ENCODE results near the gene FBN2. TPM values are rescaled to one million over a fixed set of nuclear protein-coding genes. Genes with fewer than 3 reads are reported as not detected.
A peak's percentile ranks its signal among the peaks of the same experiment; 100 is the strongest.

Gene FBN2
- total RNA-seq, 1 donor from 2014 or later: 1,151 TPM

DNA sequence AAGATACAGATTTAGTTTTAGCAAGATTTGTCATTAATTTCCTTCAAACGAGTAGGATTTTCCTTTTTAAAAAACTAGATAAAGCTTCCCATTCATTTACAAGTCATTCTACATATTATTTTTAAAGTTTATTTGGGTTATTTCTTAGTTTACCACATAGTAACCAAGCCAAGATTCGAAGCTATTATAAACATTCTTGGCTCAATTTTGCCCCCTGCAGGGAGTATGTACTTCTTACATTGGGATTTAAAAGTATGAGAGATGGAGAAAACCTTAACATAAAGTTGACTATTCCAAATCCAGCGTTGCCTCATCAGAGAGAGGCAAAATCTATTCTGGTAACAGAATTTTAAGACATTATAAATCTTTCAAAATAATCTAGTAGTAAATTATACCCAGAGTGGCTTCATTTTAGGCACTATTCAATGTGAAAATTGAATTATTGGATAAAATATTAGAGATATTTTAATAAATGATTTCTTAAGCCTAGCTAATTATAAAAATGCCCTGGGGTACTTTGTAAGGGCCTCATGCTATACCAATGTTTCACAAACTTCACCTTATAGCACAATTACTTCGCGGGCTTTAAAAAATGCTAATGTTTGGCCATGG, 39.1 kb downstream of the FBN2 start:
- Mint-ChIP-seq H3K9me3 (ENCODE audit: unreplicated experiment) (peaks cover 6% of the 10 kb centered on the region), H3K36me3 (ENCODE audit: unreplicated experiment) (peaks cover 49% of the 10 kb centered on the region), H3K27ac (ENCODE audit: unreplicated experiment) (peak overlapping the region; percentile 19), H3K4me1 (ENCODE audit: unreplicated experiment) (peaks cover 58% of the 10 kb centered on the region), H3K27me3 (ENCODE audit: unreplicated experiment) (no peaks in the 10 kb centered on the region), H3K4me3 (ENCODE audit: unreplicated experiment) (no peak overlapping the region)
- DNase-seq (ENCODE audit: extremely low spot score, unreplicated experiment): no peak
- TF ChIP-seq, protein P1, sequence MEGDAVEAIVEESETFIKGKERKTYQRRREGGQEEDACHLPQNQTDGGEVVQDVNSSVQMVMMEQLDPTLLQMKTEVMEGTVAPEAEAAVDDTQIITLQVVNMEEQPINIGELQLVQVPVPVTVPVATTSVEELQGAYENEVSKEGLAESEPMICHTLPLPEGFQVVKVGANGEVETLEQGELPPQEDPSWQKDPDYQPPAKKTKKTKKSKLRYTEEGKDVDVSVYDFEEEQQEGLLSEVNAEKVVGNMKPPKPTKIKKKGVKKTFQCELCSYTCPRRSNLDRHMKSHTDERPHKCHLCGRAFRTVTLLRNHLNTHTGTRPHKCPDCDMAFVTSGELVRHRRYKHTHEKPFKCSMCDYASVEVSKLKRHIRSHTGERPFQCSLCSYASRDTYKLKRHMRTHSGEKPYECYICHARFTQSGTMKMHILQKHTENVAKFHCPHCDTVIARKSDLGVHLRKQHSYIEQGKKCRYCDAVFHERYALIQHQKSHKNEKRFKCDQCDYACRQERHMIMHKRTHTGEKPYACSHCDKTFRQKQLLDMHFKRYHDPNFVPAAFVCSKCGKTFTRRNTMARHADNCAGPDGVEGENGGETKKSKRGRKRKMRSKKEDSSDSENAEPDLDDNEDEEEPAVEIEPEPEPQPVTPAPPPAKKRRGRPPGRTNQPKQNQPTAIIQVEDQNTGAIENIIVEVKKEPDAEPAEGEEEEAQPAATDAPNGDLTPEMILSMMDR (IDR thresholded peaks at IDR 0.05): peak; percentile 61

DNA sequence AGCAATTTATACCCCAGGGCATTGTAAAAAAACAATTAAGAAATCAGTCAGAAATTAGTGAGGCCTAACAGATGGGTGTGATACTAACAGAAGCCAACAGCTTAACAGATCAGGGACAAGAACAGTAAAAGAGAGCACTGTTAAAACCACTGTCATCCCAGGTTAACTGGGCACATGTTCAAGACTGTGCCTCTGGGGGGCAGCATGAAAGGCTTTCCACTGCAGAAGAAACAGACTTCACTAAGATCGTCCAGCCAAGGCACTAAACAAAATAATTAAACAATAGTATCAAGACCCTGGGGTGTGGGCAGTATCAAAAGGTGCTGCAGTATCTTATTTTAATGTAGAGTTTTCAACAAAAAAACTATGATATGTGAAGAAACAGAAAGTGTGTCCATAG, 43.5 kb downstream of the FBN2 start:
- peaks cover 65% of the 10 kb centered on the region for H3K4me1 Mint-ChIP-seq (ENCODE audit: unreplicated experiment)
- peak overlapping the region; percentile 54 for H3K27ac Mint-ChIP-seq (ENCODE audit: unreplicated experiment)
- TF ChIP-seq, protein P1 (IDR thresholded peaks at IDR 0.05): peak; percentile 36
- peaks cover 59% of the 10 kb centered on the region for H3K36me3 Mint-ChIP-seq (ENCODE audit: unreplicated experiment)
- no peak overlapping the region for H3K4me3 Mint-ChIP-seq (ENCODE audit: unreplicated experiment)
- H3K27me3 Mint-ChIP-seq (ENCODE audit: unreplicated experiment): no peaks in the 10 kb centered on the region
- H3K9me3 Mint-ChIP-seq (ENCODE audit: unreplicated experiment): peaks cover 6% of the 10 kb centered on the region
- no peak for DNase-seq (ENCODE audit: extremely low spot score, unreplicated experiment)

DNA sequence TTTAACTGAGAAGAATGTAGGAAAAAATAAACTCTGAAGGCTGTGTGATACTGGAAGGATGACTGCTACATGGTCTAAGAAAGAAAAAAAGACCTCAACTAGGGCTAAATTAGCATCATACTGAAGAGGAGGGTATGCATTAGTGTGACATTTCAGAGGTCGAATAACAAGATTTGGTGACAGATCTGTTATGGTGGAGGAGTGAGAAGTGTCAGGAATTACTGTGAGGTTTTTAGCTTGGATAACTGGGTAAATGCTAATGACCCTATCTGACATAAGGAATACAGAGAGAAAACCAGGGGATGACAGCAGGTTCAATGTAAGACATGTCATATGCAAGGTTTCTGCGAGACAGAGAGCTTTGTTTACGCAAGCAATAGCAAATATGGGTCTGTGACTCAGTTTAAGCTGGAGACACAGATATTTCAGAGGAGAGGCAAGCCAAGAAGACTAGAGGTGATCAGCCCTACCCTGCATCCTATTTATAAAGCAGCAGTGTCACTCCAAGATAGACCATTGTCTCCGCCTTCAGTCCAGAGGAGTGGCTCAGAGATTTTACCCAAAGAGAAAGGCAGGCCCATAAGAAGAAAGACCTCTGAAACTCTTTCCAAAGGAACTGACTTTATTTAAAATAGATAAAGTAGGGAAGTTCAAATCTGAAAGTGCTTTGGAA, 44.3 kb downstream of the FBN2 start:
- H3K4me3 Mint-ChIP-seq (ENCODE audit: unreplicated experiment): no peak overlapping the region
- peak overlapping the region; percentile 54 for H3K27ac Mint-ChIP-seq (ENCODE audit: unreplicated experiment)

DNA sequence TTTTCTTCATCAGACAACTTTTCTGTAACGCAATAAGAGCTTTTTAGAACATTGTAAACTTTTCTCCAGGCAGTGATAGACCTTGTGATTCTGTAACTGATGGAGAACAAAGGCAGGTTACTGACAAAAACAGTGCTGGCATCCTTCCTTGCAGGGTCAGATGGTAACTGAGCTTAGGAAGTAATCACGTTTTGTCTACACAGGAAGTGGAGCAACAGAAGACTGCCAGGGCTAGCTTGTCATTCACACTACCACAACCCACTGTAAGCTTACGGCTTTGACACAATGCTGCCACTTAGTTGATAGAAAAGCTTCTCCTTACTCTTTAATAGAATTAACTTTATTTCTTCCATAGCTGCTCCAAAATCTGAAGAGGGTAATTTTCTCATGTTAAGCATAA, 46.8 kb downstream of the FBN2 start:
- H3K9me3 Mint-ChIP-seq (ENCODE audit: unreplicated experiment): peaks cover 11% of the 10 kb centered on the region
- no peak for DNase-seq (ENCODE audit: extremely low spot score, unreplicated experiment)

More for the DNA sequence above, 44.3 kb downstream of the FBN2 start:
- TF ChIP-seq, protein P1 (IDR thresholded peaks at IDR 0.05): no peak
- H3K36me3 Mint-ChIP-seq (ENCODE audit: unreplicated experiment): peaks cover 59% of the 10 kb centered on the region
- DNase-seq (ENCODE audit: extremely low spot score, unreplicated experiment): no peak
- peaks cover 6% of the 10 kb centered on the region for H3K9me3 Mint-ChIP-seq (ENCODE audit: unreplicated experiment)
- H3K4me1 Mint-ChIP-seq (ENCODE audit: unreplicated experiment): peaks cover 62% of the 10 kb centered on the region
- H3K27me3 Mint-ChIP-seq (ENCODE audit: unreplicated experiment): no peaks in the 10 kb centered on the region

DNA sequence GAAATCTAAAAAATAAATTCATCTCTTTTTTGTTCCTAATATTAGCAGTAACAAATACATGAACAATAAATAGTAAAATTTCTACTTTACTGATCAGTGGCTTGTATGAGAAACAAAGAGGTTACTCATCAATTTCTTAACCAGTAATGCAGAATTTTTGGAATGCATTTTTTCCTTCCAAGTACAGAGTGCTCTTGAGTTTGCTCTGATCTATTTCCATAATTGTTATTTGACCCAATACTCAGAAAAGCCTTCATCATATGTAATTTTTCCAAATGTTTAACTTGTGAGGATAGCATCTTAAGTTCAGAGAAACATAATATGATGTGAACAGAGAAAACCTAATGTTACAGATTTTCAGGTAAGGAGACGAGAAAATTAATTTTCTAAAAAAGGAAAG, 47.3 kb downstream of the FBN2 start:
- peaks cover 11% of the 10 kb centered on the region for H3K9me3 Mint-ChIP-seq (ENCODE audit: unreplicated experiment)
- TF ChIP-seq, protein P1 (IDR thresholded peaks at IDR 0.05): no peak
- no peak for DNase-seq (ENCODE audit: extremely low spot score, unreplicated experiment)
- peaks cover 57% of the 10 kb centered on the region for H3K36me3 Mint-ChIP-seq (ENCODE audit: unreplicated experiment)
- peaks cover 60% of the 10 kb centered on the region for H3K4me1 Mint-ChIP-seq (ENCODE audit: unreplicated experiment)
- no peak overlapping the region for H3K4me3 Mint-ChIP-seq (ENCODE audit: unreplicated experiment)
- no peaks in the 10 kb centered on the region for H3K27me3 Mint-ChIP-seq (ENCODE audit: unreplicated experiment)
- peak overlapping the region; percentile 76 for H3K27ac Mint-ChIP-seq (ENCODE audit: unreplicated experiment)

More for the DNA sequence above, 46.8 kb downstream of the FBN2 start:
- Mint-ChIP-seq H3K4me3 (ENCODE audit: unreplicated experiment) (no peak overlapping the region), H3K4me1 (ENCODE audit: unreplicated experiment) (peaks cover 60% of the 10 kb centered on the region), H3K27ac (ENCODE audit: unreplicated experiment) (peak overlapping the region; percentile 76), H3K27me3 (ENCODE audit: unreplicated experiment) (no peaks in the 10 kb centered on the region), H3K36me3 (ENCODE audit: unreplicated experiment) (peaks cover 59% of the 10 kb centered on the region)
- TF ChIP-seq, protein P1 (IDR thresholded peaks at IDR 0.05): no peak
